GM21825 (cell line): Measurements from ENCODE around the gene CLEC4G.

Experiments
- ATAC-seq: cut with Tn5 transposase; IDR thresholded peaks from one replicate; pipeline ENCODE4 v1.9.1; 2021; ENCODE audit warnings: mild to moderate bottlenecking, moderate library complexity; ENCODE audit not compliant: unreplicated experiment

Gene CLEC4G

DNA sequence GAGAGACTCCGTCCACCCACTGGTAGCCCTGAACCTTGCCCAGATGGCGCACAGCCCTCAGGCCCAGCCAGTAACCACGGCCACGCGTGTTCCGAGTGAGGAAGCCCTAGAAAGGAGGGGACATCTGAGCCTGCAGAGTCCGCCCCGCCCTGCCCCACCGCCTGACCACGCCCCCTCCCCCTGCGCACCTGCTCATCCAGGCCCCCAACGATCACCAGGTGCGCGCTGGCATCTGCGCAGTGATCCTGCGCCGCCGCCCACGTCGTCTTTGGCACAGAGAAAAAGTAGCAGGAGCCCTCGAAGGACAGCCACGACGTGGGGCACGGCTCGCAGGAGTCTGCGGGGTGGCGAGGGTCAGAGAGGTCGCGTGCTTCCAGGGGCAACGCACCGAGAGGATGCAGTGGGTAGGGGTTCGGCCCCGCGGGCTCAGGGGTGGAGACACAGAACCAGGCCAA, 2.1 kb downstream of the CLEC4G start:
- ATAC-seq, result no peak

DNA sequence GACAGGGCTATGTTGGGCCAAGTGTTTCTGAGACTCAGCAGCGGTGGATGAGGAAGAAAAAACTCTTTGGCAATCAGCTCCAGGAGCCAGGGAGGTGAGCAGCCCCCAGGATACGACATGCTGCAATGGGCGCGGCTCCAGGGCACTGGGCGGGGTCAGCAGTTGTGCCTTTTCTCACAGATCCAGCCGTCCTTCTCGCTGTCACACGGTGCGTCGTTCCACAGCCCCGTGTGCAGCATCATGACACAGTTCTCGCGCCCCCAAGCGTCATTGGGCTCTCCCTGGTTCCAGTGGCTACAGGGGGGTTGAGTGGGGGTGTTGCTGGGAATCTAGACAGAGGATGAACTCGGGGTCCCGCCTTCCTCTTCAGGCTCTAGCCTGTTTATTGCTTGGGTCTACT, 2.7 kb downstream of the CLEC4G start:
- ATAC-seq, result no peak

DNA sequence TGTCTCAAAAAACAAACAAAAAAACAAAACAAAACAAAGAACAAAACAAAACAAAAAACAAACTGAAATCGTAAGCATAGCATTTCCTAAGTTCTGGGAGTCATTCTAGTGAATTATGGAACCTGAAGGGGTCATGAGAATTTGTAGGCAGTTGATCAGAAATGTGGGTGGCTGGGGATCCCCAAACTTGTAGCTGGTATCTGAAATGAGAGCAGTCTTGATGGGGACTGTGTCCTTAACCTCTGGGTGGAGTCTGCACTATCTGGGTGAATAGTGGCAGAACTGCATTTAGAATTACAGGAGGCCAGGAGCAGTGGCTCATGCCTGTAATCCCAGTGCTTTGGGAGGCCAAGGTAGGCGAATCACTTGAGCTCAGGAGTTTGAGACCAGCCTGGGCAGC, 6.1 kb downstream of the CLEC4G start:
- ATAC-seq, result no peak

DNA sequence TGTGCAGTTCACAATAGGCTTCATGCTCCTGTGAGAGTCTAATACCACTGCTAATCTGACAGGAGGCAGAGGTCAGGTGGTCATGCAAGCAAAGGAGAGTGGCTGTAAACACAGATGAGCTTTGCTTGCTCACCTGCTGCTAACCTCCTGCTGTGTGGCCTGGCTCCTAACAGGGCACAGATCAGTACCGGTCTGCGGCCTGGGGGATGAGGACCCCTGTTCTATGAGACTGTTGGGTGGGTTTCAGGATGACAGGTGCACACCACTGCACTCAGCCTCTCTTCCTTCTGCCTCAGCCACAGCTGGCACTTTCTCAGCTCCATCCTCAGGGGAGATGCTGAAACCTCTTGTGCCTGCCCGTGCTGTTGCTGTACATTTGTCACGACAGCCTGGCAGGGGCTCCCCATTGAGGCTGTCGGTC, 9.7 kb downstream of the CLEC4G start:
- ATAC-seq, result no peak

DNA sequence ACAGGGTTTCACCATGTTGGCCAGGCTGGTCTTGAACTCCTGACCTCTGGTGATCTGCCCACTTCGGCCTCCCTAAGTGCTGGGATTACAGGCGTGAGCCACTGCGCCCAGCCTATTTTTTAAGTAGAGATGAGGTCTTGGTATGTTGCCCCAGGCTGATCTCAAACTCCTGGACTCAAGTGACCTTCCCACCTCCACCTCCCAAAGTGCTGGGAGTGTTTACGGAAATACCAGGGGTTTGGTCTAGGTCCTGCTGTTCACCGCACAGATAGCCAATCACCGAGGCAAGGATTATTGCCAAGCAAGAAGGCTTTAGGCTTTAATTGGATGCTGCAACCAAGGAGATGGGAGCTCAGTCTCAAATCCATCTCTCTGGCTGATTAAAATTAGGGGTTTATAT, 11.6 kb downstream of the CLEC4G start:
- ATAC-seq, result no peak

DNA sequence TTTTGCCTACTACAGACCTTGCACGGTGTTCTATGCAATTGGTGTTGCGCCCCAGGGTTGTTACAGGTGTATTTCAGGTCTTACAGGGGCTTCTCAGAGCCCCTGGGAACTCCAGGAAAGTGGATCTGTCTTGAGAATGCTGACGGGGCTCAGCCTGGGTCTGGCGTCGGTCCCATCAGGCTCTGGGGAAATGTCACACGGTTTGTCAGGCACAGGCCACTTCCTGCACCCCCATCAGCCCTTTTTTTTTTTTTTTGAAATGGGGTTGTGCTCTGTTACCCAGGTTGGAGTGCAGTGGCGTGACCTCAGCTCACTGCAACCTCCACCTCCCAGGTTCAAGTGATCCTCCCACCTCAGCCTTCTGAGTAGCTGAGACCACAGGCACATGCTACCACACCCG, 13.2 kb downstream of the CLEC4G start:
- ATAC-seq, result no peak

DNA sequence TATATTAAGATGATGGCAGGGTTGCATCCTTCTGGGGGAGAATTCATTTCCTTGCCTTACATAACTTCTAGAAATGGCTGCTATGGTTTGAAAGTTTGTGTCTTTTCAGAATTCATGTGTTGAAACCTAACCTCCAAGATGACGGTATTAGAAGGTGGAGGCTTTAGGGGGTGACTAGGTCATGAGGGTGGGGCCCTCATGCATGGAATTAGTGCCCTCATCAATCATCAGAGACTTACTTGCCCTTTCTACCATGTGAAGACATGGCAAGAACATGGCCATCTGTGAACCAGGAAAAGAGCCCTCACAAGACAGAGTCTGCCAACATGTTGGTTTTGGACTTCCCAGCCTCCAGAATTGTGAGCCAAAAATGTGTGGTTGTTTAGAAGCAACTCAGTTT, 15.1 kb downstream of the CLEC4G start:
- no peak for ATAC-seq

DNA sequence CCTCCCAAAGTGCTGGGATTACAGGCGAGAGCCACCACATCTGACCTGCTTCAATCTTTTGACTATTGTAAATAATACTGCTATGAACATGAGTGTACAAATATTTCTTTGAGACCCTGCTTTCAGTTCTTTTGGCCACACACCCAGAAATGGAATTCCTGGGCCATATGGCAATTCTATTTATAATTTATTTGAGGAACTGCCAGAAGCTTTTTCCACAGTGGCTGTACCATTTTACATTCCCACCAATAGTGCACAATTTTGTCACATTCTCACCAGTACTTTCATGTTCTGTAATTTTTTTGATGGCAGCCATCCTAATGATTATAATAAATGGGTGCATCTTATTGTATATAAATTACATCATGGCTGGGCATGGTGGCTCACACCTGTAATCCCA, 16.2 kb downstream of the CLEC4G start:
- no peak for ATAC-seq

DNA sequence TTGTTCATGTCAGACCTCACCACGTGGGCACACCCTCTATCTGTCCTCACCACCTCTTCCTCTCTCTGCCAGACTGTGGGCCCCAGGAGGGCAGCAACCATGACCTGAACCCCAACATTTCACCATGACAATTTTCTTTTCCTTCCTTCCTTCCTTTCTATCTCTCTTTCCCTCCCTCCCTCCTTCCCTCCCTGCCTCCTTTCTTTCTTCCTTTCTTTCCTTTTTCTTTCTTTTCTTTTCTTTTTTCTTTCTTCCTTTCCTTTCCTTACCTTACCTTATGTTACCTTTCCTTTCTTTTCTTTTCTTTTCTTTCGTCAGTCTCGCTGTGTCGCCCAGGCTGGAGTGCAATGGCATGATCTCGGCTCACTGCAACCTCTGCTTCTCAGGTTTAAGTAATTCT, 21.3 kb downstream of the CLEC4G start:
- no peak for ATAC-seq

DNA sequence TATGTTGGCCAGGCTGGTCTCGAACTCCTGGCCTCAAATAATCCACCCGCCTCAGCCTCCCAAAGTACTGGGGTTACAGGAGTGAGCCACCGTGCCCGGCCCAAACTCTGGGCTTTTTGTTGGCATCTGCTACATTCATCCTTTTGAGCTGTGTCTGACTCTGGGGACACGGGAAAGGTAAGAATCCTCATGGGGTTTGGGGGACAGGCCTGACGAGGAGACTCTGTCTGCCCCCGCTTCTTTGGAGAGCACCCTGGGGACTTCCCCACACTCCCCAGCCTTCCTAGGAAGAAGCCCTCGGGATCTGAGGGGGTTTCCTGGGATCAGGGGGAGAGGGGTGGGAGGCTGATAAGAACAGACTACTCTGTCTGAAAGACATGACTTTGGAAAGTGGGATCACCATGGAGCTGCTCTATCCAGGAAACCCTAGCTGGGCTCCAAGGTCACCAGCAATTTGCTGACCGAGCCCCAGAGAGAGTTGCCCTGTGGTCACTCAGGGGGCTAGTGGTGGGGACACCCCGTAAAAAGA, 21.9 kb downstream of the CLEC4G start:
- no peak for ATAC-seq

DNA sequence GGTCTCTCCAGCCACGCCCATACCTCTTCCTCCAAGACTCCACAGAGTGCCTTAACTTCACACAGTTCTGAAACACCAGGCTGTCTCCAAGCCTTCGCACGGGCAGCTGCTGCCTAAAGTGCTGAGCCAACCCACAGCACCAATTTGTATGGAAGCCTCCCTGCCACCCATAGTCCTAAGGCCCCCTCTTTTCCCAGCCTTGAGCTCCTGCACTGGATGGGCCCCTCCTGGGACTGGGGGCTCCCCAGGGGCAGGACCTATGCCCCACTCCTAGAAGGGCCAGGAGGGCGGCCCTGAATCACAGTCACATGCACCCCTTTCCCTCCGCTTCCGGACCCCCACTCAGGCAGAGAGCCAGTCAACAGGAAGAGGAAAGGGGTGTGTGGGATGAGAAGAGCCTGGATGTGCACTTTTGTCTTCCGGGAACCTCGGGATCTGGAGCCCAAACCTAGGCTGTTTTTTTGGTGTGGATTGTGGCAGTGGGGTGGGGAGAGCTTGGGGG, 24.9 kb downstream of the CLEC4G start:
- ATAC-seq, result no peak

DNA sequence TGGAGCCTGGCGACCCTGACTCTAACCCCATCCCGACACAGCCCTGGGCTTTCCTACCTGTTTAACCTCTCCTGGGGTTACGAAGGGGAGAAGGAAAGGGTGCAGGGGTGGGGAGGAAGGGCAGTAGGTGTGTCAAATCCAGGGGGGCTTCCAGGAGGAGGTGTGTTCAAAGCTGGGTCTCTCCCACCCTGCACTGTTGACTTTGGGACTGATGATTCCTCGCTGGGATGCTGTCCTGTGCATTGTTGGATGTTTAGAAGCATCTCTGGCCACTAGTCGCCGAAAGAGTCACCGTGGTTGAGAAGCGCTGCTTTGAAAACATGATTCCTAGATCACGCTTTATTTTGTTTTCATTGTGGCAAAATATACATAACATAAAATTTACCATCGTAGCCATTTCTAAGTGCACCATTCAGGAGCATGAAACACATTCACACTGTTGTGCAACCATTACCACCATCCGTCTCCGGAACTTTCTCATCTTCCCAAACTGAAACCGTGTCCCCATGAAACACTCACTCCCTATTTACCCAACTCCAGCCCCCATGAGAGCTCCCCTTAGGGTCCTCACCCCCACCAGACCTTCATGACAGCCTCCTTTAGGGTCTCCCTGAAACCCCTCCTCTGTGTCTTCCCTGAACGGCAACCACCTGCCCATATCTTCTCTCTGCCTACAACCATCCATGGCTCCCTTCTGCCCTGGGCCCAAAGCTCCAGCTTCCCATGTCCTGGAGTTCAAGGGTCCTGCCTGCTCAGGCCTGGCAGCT, 25.5 kb downstream of the CLEC4G start:
- no peak for ATAC-seq

DNA sequence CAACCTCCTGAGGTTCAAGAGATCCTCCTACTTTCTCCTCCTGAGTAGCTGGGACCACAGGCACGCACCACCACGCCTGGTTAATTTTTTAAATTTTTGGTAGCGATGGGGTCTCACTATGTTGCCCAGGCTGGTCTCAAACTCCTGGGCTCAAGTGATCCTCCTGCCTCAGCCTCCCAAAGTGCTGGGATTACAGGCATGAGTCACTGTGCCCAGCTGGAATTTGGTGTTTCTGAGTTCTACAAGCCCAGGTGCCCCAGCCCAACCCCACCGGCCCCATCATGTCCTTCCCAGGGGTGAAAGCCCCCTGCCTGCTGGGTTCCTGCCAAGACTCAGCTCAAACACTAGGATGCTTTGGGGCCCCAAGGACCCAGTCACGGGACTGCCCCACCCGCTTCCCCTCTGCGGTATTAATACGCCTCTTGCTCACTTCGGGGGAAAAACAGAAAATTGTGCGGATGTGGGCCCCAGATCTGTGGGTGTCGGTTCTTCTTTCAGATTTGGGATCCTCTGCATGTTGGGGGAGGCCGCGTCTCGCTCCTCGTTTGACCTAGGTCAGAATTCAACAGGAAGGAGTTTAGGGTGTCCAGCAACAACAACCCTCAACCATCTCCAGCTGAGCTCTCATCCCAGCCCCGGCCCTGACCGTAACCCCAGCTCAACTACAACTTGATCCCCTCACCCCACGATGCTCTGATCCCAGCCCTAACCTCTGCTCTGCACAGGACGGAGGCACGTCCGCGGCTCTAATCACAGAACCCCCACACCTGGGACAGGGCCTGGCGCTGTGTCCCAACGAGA, 26.3 kb downstream of the CLEC4G start:
- ATAC-seq, result peak; percentile 47

DNA sequence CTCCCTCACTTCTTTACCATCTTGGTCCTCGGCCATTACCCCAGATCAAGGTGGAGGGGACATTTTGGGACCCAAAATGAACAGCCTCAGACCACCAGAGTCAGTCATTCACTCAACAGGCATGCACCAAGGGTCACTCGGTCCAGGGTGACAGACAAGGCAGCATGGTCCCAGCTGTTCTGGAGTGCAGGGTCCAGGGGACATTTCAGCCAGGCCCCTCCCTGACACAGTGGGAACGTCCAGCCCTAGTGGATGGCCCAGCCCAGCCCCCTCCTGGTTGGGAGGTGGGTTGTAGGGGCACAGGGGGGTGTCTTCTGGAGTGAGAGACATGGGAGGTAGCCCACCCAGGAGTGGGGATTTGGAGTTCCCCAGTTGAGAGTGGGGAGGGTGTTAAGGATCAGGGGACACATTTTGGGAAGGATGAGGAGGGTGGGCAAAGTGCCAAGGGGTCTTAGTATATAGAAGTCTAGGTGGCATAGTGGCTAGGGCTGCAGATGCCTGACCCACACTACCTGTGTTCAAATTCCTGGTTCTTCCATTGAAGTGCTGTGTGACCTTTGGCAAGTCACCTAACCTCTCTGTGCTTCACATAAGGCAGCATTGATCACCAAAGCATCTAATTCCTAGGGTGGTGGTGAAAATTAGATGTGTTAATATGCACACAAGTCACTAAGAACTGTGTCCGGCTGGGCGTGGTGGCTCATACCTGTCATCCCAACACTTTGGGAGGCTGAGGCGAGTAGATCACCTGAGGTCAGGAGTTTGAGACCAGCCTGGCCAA, 27.4 kb downstream of the CLEC4G start:
- no peak for ATAC-seq

DNA sequence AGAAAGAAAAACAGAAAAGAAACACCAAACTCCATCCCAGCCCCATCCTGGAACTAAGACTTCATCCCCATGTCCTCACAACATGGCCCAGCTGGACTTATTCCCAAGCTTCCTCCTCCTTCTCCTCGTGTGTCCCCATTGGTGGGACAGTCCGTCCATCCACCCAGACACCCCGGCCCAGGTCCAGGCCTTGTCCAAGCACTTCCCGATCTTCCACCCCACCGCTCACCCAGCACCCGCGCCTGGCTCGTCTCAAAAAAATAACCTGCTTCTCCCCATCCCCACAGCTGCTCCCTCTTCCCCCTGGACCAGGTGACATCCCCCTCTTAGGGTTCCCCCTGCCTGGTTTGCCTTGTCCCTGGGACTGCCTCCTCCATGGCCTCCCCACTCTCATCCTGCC, 28.6 kb downstream of the CLEC4G start:
- no peak for ATAC-seq

DNA sequence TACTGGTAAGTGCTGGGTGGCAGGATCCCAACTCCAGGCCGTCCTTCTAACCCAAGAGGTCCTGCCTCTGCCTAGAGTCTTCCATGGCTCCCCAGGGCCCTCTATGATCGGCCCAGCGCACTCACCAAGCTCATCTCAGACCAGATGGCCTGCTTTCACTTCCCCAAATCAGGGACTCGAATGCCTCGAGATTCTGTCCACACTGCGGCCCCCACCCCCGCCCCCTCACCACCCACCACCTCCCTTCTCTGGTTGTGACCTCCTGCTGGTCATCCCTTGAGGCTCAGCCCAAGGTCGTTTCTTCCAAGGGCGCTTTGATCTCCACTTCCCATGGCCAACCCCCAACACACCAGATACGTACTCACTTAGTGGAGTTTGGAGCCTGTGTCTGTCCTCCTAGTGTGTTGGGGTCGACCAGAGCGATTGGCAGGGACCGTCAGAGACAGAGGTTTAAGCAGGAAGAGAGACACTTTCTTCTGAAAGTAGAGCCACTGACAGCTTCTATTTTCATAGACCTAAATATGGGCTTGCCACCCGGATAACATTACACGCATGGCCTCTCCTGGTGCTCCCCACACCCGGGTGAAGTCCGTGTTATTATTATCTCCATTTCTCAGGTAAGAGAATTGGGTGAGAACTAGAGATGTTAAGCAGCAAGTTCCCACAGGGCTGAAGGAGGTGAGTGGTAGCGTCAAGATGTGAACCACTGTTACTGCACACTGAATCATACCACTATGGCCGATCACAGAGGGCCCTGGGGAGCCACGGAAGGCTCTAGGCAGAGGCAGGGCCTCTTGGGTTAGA, 30.1 kb downstream of the CLEC4G start, which contains the start of gene FCER2:
Gene FCER2, minus strand, starts transcription at position 478 of the 804 bp plus-strand sequence. CDS start 2,371 bp downstream, outside the sequence.
- ATAC-seq, result peak; percentile 37

DNA sequence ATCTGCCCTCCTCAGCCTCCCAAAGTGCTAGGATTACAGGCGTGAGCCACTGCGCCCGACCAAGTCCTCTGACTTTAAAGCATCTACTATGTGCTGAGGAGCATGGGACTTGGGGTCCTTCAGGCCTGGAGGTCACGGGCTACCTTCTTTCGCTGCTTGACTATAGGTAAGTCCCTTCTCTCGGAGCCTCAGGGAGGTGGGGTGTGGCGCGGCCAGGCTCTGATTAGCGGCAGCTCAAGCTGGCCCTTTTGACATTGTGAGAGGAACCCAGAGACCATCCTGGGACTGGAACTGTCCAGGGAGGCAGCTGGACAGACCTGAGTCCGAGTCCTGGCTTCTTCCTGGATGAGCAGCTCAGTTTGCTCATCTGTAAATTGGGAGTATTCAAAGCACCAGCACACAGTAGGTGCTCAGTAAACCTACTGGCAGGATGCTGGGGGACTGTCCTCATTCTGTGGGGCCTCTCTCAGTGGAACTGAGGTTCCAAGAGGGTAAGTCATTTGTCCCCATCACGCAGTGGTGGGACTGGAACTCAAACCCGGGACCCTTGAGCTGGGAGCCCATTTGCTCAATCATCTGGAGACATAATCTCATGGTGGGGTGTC, 30.8 kb downstream of the CLEC4G start:
- no peak for ATAC-seq

DNA sequence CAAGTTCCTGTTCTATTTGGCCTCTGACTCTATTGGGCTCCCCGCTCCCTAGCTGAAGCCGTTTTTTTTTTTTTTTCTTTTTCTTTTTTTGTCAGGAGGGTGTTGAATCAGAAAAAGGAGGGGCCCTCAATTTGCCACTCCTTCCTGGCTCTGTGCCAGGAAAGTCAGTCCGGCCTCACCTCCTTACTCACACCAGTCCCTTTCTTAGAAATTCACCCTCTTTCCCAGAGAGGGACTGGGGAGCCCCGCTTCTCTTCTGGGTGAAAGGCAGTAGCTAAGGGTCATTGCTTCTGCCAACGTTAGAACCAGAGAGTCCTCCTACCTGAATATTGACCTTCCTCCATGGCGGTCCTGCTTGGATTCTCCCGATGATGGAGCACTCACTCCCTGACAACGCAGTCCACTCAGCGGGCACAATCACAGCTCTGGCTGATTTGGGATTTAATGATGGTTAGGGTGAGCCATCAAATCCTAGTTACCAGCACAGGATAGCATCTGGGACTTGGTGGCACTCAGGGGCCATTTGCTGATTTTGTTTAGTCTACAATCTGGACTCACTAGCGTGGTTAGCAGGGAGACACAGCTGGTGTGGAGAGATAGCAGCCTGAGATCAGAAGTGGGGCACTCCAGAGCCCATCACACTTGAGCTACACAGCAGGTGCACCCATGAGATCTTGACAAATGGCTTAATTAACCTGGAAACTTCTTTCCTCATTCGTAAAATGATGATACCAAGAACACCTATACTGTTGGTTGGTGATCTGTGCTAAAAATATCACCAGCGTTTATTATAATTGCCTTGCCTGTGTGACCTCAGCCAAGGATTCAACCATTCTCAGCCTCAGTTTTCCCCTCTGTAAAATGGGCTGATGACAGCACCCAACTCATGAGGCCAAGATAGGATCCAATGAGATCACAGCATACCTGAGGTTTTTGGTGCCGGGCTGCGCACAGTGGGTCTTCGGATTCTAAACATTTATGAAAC, 32.2 kb downstream of the CLEC4G start:
- no peak for ATAC-seq
